ENCODE data around the gene SYVN1. TPM values are rescaled to one million over a fixed set of nuclear protein-coding genes. Genes with fewer than 3 reads are reported as not detected.

SYVN1 gene
- total RNA-seq, 4 donors from 2014 or later = 52.7 to 61.2 (median 56.9) TPM

DNA sequence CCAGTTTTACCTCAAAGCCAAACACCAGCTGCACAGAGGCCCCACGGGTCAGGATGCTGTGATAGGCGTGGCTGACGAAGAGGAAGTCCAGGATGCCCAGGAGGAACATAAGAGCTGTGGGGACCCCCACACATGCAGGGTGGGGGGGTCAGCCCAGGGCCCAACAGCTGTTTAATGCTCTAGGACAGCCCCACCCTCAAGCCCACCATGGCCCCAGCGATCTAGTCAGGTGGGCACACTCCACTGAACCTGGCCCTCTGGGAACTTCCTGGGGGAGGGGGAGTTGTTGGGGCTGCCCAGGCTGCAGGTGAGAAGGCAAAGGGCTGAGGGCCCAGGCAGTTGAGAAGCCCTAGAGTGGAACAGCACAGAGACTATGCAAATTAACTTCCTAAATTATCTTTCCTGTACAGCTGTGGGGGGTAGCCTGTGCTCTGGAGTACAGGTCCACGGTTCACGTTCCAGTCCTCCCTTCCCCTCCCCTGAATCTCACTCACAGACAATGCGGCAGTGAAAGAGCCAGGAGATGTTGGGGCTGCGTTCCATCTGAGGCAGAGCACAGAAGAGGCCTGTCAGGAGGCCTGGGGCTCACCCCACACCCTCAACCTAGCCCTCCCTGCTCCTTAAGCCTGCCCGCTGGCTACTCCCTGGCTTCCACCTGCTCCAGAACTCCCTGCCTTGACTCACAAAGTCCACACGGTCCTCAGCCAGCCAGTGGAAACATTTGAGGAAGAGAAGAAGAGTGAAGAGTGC lies 1.9 kb downstream of the SYVN1 start:
- H3K9me3 ChIP-seq = no peaks in the 10 kb centered on the region
- no peak for TF ChIP-seq POLR2A (IDR thresholded peaks at IDR 0.05)
- no peak for TF ChIP-seq POLR2AphosphoS5 (IDR thresholded peaks at IDR 0.05)
- no peak for TF ChIP-seq EP300 (IDR thresholded peaks at IDR 0.05)
- TF ChIP-seq, protein P1, sequence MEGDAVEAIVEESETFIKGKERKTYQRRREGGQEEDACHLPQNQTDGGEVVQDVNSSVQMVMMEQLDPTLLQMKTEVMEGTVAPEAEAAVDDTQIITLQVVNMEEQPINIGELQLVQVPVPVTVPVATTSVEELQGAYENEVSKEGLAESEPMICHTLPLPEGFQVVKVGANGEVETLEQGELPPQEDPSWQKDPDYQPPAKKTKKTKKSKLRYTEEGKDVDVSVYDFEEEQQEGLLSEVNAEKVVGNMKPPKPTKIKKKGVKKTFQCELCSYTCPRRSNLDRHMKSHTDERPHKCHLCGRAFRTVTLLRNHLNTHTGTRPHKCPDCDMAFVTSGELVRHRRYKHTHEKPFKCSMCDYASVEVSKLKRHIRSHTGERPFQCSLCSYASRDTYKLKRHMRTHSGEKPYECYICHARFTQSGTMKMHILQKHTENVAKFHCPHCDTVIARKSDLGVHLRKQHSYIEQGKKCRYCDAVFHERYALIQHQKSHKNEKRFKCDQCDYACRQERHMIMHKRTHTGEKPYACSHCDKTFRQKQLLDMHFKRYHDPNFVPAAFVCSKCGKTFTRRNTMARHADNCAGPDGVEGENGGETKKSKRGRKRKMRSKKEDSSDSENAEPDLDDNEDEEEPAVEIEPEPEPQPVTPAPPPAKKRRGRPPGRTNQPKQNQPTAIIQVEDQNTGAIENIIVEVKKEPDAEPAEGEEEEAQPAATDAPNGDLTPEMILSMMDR (IDR thresholded peaks at IDR 0.05) = no peak
- no peaks in the 10 kb centered on the region for H3K27me3 ChIP-seq
- DNase-seq (ENCODE audit: low spot score in 2 of 2) = peak; percentile 63 to 65
- peaks cover 34% of the 10 kb centered on the region for H3K4me1 ChIP-seq
- WGBS = 79% methylated on average over 10 of the region's 10 CpGs
- H3K27ac ChIP-seq = no peak overlapping the region
- peaks cover 51% of the 10 kb centered on the region for H3K36me3 ChIP-seq
- H3K4me3 ChIP-seq = peak overlapping the region; percentile 80

DNA sequence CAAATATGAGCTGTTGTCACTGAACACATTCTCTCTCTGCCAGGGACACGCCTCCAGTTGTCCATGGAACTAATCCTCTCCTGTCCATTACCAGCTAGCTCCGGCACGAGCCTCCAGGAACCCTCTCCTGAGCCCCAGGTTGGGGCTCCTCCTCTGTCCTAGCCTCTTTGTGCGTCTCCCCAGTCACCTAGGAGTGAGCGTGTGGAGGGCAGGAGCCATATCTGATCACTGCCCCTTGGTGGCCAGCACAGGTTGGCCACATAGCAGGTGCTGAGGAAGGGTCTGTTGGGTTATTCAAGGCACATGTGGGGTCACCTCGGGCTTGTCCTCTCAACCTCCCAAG lies 2.5 kb downstream of the SYVN1 start:
- TF ChIP-seq, protein P1 (IDR thresholded peaks at IDR 0.05) = no peak
- TF ChIP-seq POLR2AphosphoS5 (IDR thresholded peaks at IDR 0.05) = no peak
- no peak for TF ChIP-seq POLR2A (IDR thresholded peaks at IDR 0.05)
- TF ChIP-seq EP300 (IDR thresholded peaks at IDR 0.05) = no peak
- peak in 1 of 2 donors; percentile 60 for DNase-seq (ENCODE audit: low spot score in 2 of 2)
- Histone ChIP-seq H3K27ac (no peak overlapping the region), H3K9me3 (no peaks in the 10 kb centered on the region), H3K36me3 (peaks cover 57% of the 10 kb centered on the region), H3K4me3 (no peak overlapping the region), H3K4me1 (peaks cover 34% of the 10 kb centered on the region), H3K27me3 (no peaks in the 10 kb centered on the region)
- WGBS = 78% methylated on average over 5 of the region's 6 CpGs

DNA sequence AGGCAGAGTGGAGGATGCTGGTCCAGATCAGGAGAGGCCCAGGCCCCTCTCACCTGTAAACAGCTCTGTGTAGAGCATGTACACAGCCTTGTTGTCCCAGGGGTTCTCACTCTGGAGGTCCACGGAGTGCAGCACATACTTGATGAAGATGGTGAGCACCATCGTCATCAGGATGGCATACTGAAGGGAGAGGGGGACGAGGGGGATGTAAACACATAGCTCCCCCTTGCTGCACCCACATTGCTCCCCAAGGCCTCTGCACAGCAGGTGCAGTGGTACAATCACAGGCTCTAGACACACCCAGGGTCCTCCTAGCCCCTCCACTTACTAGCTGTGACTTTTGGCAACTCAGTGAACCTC lies 2.9 kb downstream of the SYVN1 start:
- no peak overlapping the region for H3K27ac ChIP-seq
- no peaks in the 10 kb centered on the region for H3K9me3 ChIP-seq
- DNase-seq (ENCODE audit: low spot score in 2 of 2) = no peak
- H3K27me3 ChIP-seq = no peaks in the 10 kb centered on the region
- peaks cover 34% of the 10 kb centered on the region for H3K4me1 ChIP-seq
- 88% methylated on average over 3 of the region's 3 CpGs for WGBS
- TF ChIP-seq, protein P1 (IDR thresholded peaks at IDR 0.05) = no peak
- TF ChIP-seq EP300 (IDR thresholded peaks at IDR 0.05) (no peak), POLR2AphosphoS5 (IDR thresholded peaks at IDR 0.05) (no peak), POLR2A (IDR thresholded peaks at IDR 0.05) (no peak)
- H3K4me3 ChIP-seq = no peak overlapping the region
- peaks cover 61% of the 10 kb centered on the region for H3K36me3 ChIP-seq

DNA sequence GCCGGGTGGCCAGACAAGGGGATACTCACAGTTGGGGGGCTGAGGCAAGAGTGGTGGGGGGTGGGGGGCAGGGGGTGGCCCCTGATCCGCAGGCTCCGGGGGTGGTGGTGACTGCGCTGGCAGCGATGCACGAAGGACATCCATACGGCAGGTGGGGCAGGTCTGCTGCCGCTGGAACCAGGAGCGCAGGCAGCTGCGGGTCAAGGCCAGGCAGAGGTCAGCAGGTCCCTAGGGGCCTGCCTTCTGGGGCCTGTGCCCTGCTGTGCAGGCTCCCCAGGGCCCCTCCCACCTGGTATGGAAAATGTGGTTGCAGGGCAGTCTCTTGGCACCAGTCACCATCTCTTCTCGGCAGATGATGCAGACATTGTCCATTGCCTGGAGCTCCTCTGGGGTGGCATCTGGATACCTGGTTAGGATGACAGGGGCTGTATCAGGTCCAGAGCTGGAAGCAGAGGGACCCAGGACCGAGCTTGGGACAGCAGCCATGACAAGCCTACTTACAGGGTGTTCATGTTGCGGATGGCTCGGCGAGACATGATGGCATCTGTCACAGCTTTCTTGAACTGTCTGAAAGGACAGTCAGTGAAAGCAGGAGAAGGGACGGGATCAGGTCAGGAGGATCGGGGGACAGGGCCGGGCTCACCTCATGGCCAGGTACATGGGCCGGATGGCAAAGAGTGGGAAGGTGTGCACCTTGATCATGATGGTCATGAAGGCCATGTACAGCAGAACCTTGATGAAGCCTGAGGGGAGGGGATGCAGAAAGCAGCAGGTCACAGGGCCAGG lies 3.5 kb downstream of the SYVN1 start:
- Histone ChIP-seq H3K36me3 (peaks cover 67% of the 10 kb centered on the region), H3K4me1 (peaks cover 29% of the 10 kb centered on the region), H3K27me3 (no peaks in the 10 kb centered on the region), H3K9me3 (no peaks in the 10 kb centered on the region), H3K4me3 (no peak overlapping the region), H3K27ac (no peak overlapping the region)
- TF ChIP-seq, protein P1 (IDR thresholded peaks at IDR 0.05) = no peak
- TF ChIP-seq POLR2A (IDR thresholded peaks at IDR 0.05) = no peak
- TF ChIP-seq EP300 (IDR thresholded peaks at IDR 0.05) = no peak
- TF ChIP-seq POLR2AphosphoS5 (IDR thresholded peaks at IDR 0.05) = no peak
- WGBS = 94% methylated on average over 9 of the region's 19 CpGs
- peak in 1 of 2 donors; percentile 60 for DNase-seq (ENCODE audit: low spot score in 2 of 2)

Measured in suprapubic skin (tissue), 4 donors.